GM23248 (cell line): Measurements from ENCODE around the gene NAP1L5. TPM values are rescaled to one million over a fixed set of nuclear protein-coding genes. Genes with fewer than 3 reads are reported as not detected.
A peak's percentile ranks its signal among the peaks of the same experiment; 100 is the strongest.

Experiments used
- DNase-seq: peaks from one replicate; pipeline ENCODE4 v3.0.0-alpha.2; 2015
- H2AFZ ChIP-seq: fragments of 200-600 bp; sonication (generic); 2 replicates; pipeline ENCODE4 v1.6.1; 2016; ENCODE audit warnings: antibody characterized with exemption
- H3F3A ChIP-seq: fragments of 200-600 bp; sonication (generic); 2 replicates; pipeline ENCODE4 v1.6.1; 2016; ENCODE audit warnings: mild to moderate bottlenecking, antibody characterized with exemption, mixed run types; ENCODE audit not compliant: insufficient read depth
- H3K27ac ChIP-seq: fragments of 200-600 bp; sonication (generic); 2 replicates; pipeline ENCODE4 v1.5.1; 2016; ENCODE audit warnings: mild to moderate bottlenecking
- H3K27me3 ChIP-seq: fragments of 200-600 bp; sonication (generic); replicated peaks from 2 replicates; pipeline ENCODE4 v1.6.1; 2016; ENCODE audit warnings: mild to moderate bottlenecking; ENCODE audit not compliant: insufficient read depth
- H3K36me3 ChIP-seq: fragments of 200-600 bp; sonication (generic); 2 replicates; pipeline ENCODE4 v1.6.1; 2016; ENCODE audit warnings: low read depth, mild to moderate bottlenecking
- H3K4me1 ChIP-seq: fragments of 200-600 bp; sonication (generic); 2 replicates; pipeline ENCODE4 v1.6.1; 2016; ENCODE audit warnings: mild to moderate bottlenecking; ENCODE audit not compliant: insufficient read depth
- H3K4me2 ChIP-seq: fragments of 200-600 bp; sonication (generic); one replicate; pipeline ENCODE4 v1.6.1; 2016; ENCODE audit warnings: mild to moderate bottlenecking; ENCODE audit not compliant: unreplicated experiment
- H3K4me3 ChIP-seq: fragments of 200-600 bp; sonication (generic); 2 replicates; pipeline ENCODE4 v1.5.1; 2016; ENCODE audit warnings: mild to moderate bottlenecking
- H3K79me2 ChIP-seq: fragments of 200-600 bp; sonication (generic); 2 replicates; pipeline ENCODE4 v1.6.1; 2016; ENCODE audit warnings: mild to moderate bottlenecking; ENCODE audit not compliant: insufficient read depth
- H3K9ac ChIP-seq: fragments of 200-600 bp; sonication (generic); 2 replicates; pipeline ENCODE4 v1.6.1; 2016; ENCODE audit warnings: mild to moderate bottlenecking
- H3K9me2 ChIP-seq: fragments of 200-600 bp; sonication (generic); 2 replicates; pipeline ENCODE4 v1.6.1; 2016; ENCODE audit warnings: mixed run types, mild to moderate bottlenecking, moderate library complexity; ENCODE audit not compliant: insufficient read depth
- H3K9me3 ChIP-seq: fragments of 200-600 bp; sonication (generic); one replicate; pipeline ENCODE4 v1.6.1; 2017; ENCODE audit warnings: low read depth
- H4K20me1 ChIP-seq: fragments of 200-600 bp; sonication (generic); 2 replicates; pipeline ENCODE4 v1.6.0; 2016; ENCODE audit not compliant: insufficient read depth
- EZH2 ChIP-seq: fragments of 200-600 bp; sonication (generic); IDR thresholded peaks from 2 replicates; pipeline ENCODE4 v1.6.1; 2018; ENCODE audit warnings: antibody characterized with exemption, mild to moderate bottlenecking; ENCODE audit not compliant: insufficient read depth, poor library complexity, severe bottlenecking
- EZH2phosphoT487 ChIP-seq: fragments of 200-600 bp; sonication (generic); IDR thresholded peaks from 2 replicates; pipeline ENCODE4 v1.6.1; 2018; ENCODE audit warnings: antibody characterized with exemption, moderate library complexity, mild to moderate bottlenecking, low read depth; ENCODE audit not compliant: insufficient read depth
- WGBS, 2 experiments: methylation state at CpG; one replicate each; pipeline ENCODE4 v1.1.6; 2015 to 2017; ENCODE audit warnings: low lambda C conversion rate in 2 of 2, low coverage in 1 of 2; ENCODE audit errors: missing lambda C conversion rate in 2 of 2; 5-methylcytosine and 5-hydroxymethylcytosine counted together
- in situ Hi-C: fragments of 300-500 bp; cut with MboI; formaldehyde crosslinking; loops from 2 replicates; pipeline ENCODE4 v1.15.0; 2020
- polyA plus RNA-seq: library from polyadenylated mRNA; unstranded; fragments of >200 nt; fragmentation: Nextera tagmentation; extraction: Ambion mirVana; gene quantifications from 2 replicates; pipeline ENCODE4 v1.2.1, GENCODE V29; 2016
- total RNA-seq: library from RNA; depleted of rRNA; stranded (reverse); fragments of >200 nt; shearing (Covaris generic); gene quantifications from 2 replicates; pipeline ENCODE4 v1.2.3, GENCODE V29; 2014; rRNA removed

The NAP1L5 gene
- 0.89 and 8.8 TPM in 2 replicates for total RNA-seq
- 5.2 and 6.7 TPM in 2 replicates for polyA plus RNA-seq

- in situ Hi-C loops, result no loop called here
- Histone ChIP-seq H3K4me3 (peak within 1 kb of the TSS; percentile 79), H3K36me3 (no peaks in the 10 kb centered on the region), H3K4me1 (peaks cover 8% of the 10 kb centered on the region; the same call in 1 of the 2 replicates), H3F3A (0 out of 2 replicates have a peak, but pooled peaks cover 6% of the 10 kb centered on the region), H4K20me1 (no peaks in the 10 kb centered on the region), H3K27me3 (no peaks in the 10 kb centered on the region), H3K27ac (peak within 1 kb of the TSS; percentile 23), H3K9ac (peak within 1 kb of the TSS; percentile 83), H2AFZ (peak within 1 kb of the TSS; percentile 65), H3K9me3 (no peaks in the 10 kb centered on the region), H3K79me2 (no peaks in the 10 kb centered on the region), H3K4me2 (peak within 1 kb of the TSS; percentile 74), H3K9me2 (no peaks in the 10 kb centered on the region)
- peak; percentile 80 for DNase-seq
- 44 to 69% methylated on average over 34 to 40 of the region's 40 CpGs for WGBS, 2 experiments
- TF ChIP-seq EZH2, result no peak
- no peak for TF ChIP-seq EZH2phosphoT487
Observed at GRCh38 chr4:88697588-88698329, at the start of gene NAP1L5. Gene NAP1L5, minus strand, starts transcription at chr4:88697829. Its CDS starts 75 bp downstream, at chr4:88697754.

- no peaks in the 10 kb centered on the region for H3K9me2 ChIP-seq
- DNase-seq, result no peak
- H2AFZ ChIP-seq, result no peak overlapping the region
- no peak overlapping the region for H3K27ac ChIP-seq
- peaks cover 9% of the 10 kb centered on the region; the same call in 1 of the 2 replicates for H3K4me1 ChIP-seq
- no peak overlapping the region for H3K4me3 ChIP-seq
- in situ Hi-C loops, result no loop called here
- H3K9me3 ChIP-seq, result no peaks in the 10 kb centered on the region
- H3K27me3 ChIP-seq, result no peaks in the 10 kb centered on the region
- H3K79me2 ChIP-seq, result no peaks in the 10 kb centered on the region
- no peaks in the 10 kb centered on the region for H4K20me1 ChIP-seq
- WGBS, 2 experiments, result 97% methylated on average over 7 of the region's 7 CpGs
- peaks cover 3% of the 10 kb centered on the region; the same call in 1 of the 2 replicates for H3F3A ChIP-seq
- no peak for TF ChIP-seq EZH2
- TF ChIP-seq EZH2phosphoT487, result no peak
- H3K4me2 ChIP-seq, result no peak overlapping the region
- H3K36me3 ChIP-seq, result no peaks in the 10 kb centered on the region
- no peak overlapping the region for H3K9ac ChIP-seq
Observed at GRCh38 chr4:88747351-88747750, 49.7 kb upstream of the NAP1L5 start.

GRCh38 chr4:88746206-88746605 is 48.6 kb upstream of the NAP1L5 start:
- H3K4me1 ChIP-seq, result peaks cover 9% of the 10 kb centered on the region; the same call in 1 of the 2 replicates
- no peak overlapping the region for H3K9ac ChIP-seq
- no peaks in the 10 kb centered on the region for H3K79me2 ChIP-seq
- 12 to 18% methylated on average over 5 of the region's 5 CpGs for WGBS, 2 experiments
- no peak for DNase-seq
- peaks cover 3% of the 10 kb centered on the region; the same call in 1 of the 2 replicates for H3F3A ChIP-seq
- H3K4me3 ChIP-seq, result no peak overlapping the region
- no peak overlapping the region for H3K27ac ChIP-seq
- no peak overlapping the region for H2AFZ ChIP-seq
- H3K9me2 ChIP-seq, result no peaks in the 10 kb centered on the region
- TF ChIP-seq EZH2phosphoT487 (no peak), EZH2 (no peak)
- no peak overlapping the region for H3K4me2 ChIP-seq
- in situ Hi-C loops, result no loop called here
- H4K20me1 ChIP-seq, result no peaks in the 10 kb centered on the region
- H3K36me3 ChIP-seq, result no peaks in the 10 kb centered on the region
- no peaks in the 10 kb centered on the region for H3K27me3 ChIP-seq
- no peaks in the 10 kb centered on the region for H3K9me3 ChIP-seq

GRCh38 chr4:88745581-88746163 is 48.0 kb upstream of the NAP1L5 start:
- H3K27ac ChIP-seq, result no peak overlapping the region
- in situ Hi-C loops, result no loop called here
- no peaks in the 10 kb centered on the region for H3K27me3 ChIP-seq
- H3F3A ChIP-seq, result peaks cover 3% of the 10 kb centered on the region; the same call in 1 of the 2 replicates
- no peak overlapping the region for H2AFZ ChIP-seq
- no peak overlapping the region for H3K4me2 ChIP-seq
- no peak for DNase-seq
- H3K9me2 ChIP-seq, result no peaks in the 10 kb centered on the region
- no peaks in the 10 kb centered on the region for H3K9me3 ChIP-seq
- peaks cover 9% of the 10 kb centered on the region; the same call in 1 of the 2 replicates for H3K4me1 ChIP-seq
- WGBS, 2 experiments, result 14 to 15% methylated on average over 1 of the region's 1 CpG
- TF ChIP-seq EZH2phosphoT487 (no peak), EZH2 (no peak)
- H3K4me3 ChIP-seq, result no peak overlapping the region
- H3K36me3 ChIP-seq, result no peaks in the 10 kb centered on the region
- H4K20me1 ChIP-seq, result no peaks in the 10 kb centered on the region
- H3K79me2 ChIP-seq, result no peaks in the 10 kb centered on the region
- no peak overlapping the region for H3K9ac ChIP-seq
